ENCODE data around the gene OR14C36. TPM values are rescaled to one million over a fixed set of nuclear protein-coding genes. Genes with fewer than 3 reads are reported as not detected.

Gene OR14C36
- total RNA-seq, 4 donors from 2014 or later = not detected

- TF ChIP-seq CTCF (IDR thresholded peaks at IDR 0.05) = no peak
- DNase-seq (ENCODE audit: low spot score) (no peak), ATAC-seq (ENCODE audit: low FRiP score) (no peak)
Observed at GRCh38 chr1:248359415-248359814, 10.8 kb downstream of the OR14C36 start.

GRCh38 chr1:248361121-248361715 lies 12.6 kb downstream of the OR14C36 start, which contains the start of gene OR2T4:
TSS of gene OR2T4 (plus strand) at chr1:248361665. CDS start at chr1:248361665, 0 bp downstream.
- no peak for DNase-seq (ENCODE audit: low spot score)
- no peak for TF ChIP-seq CTCF (IDR thresholded peaks at IDR 0.05)
- no peak for ATAC-seq (ENCODE audit: low FRiP score)

- no peak for TF ChIP-seq CTCF (IDR thresholded peaks at IDR 0.05)
- no peak for ATAC-seq (ENCODE audit: low FRiP score)
- DNase-seq (ENCODE audit: low spot score) = no peak
Observed at GRCh38 chr1:248366609-248367008, 18.0 kb downstream of the OR14C36 start.

- TF ChIP-seq CTCF (IDR thresholded peaks at IDR 0.05) = no peak
- DNase-seq (ENCODE audit: low spot score) = no peak
- no peak for ATAC-seq (ENCODE audit: low FRiP score)
Observed at GRCh38 chr1:248372394-248372793, 23.8 kb downstream of the OR14C36 start.

- DNase-seq (ENCODE audit: low spot score) (no peak), ATAC-seq (ENCODE audit: low FRiP score) (no peak)
- TF ChIP-seq CTCF (IDR thresholded peaks at IDR 0.05) = no peak
Observed at GRCh38 chr1:248373761-248374160, 25.2 kb downstream of the OR14C36 start.

GRCh38 chr1:248375446-248375845 lies 26.9 kb downstream of the OR14C36 start, which contains the start of gene OR2T6:
TSS of gene OR2T6 (plus strand) at chr1:248375746. CDS start at chr1:248387609, 11,863 bp downstream.
- ATAC-seq (ENCODE audit: low FRiP score) = no peak
- no peak for TF ChIP-seq CTCF (IDR thresholded peaks at IDR 0.05)
- DNase-seq (ENCODE audit: low spot score) = no peak

- ATAC-seq (ENCODE audit: low FRiP score) = no peak
Observed at GRCh38 chr1:248376916-248377315, 28.3 kb downstream of the OR14C36 start.

More at GRCh38 chr1:248376916-248377315, 28.3 kb downstream of the OR14C36 start:
- no peak for DNase-seq (ENCODE audit: low spot score)
- no peak for TF ChIP-seq CTCF (IDR thresholded peaks at IDR 0.05)

Measured in omental fat pad (tissue), 4 donors.